Endothelial cell of umbilical vein (primary cell): ENCODE data around the gene SERPINB5. TPM values are rescaled to one million over a fixed set of nuclear protein-coding genes. Genes with fewer than 3 reads are reported as not detected.

Source experiments
- BruUV-seq: library from RNA; stranded (reverse); fragments of 400-500 nt; replicated peaks from 2 replicates; lab custom pipeline; 2021; lab: Mats Ljungman, UMichigan
- CTCF ChIA-PET: fragments of 300-600, 350-600 bp; sonication (Branson Sonifier 250); formaldehyde crosslinking; loops from one replicate; lab custom pipeline; 2021; ENCODE audit warnings: antibody characterized with exemption, inconsistent platforms; lab: Charles Lee
- POLR2A ChIA-PET: fragments of 300-600, 350-600 bp; sonication (Branson Sonifier 250); formaldehyde crosslinking; loops from one replicate; lab custom pipeline; 2021; ENCODE audit warnings: antibody characterized with exemption, inconsistent platforms; lab: Charles Lee
- DNase-seq: peaks from one replicate; pipeline ENCODE4 v3.0.0-alpha.2; 2011; ENCODE audit warnings: low read depth, low spot score
- FAIRE-seq: peaks from 2 replicates; lab custom pipeline; 2011; peaks lifted over from hg19 to GRCh38; lab: Jason Lieb, UNC
- H2AFZ ChIP-seq: 2 replicates; pipeline ENCODE4 v1.6.0; 2012; ENCODE audit warnings: low read depth, low read length, control low read depth, inconsistent platforms
- H3K27ac ChIP-seq: 2 replicates; pipeline ENCODE4 v1.5.1; 2011; ENCODE audit warnings: low read depth, mild to moderate bottlenecking, control low read depth, low read length, moderate library complexity; ENCODE audit not compliant: insufficient read depth
- H3K27me3 ChIP-seq, 2 experiments: 2 replicates each; pipeline versions ENCODE4 v1.6.0 to v1.6.1; 2011; ENCODE audit warnings: low read length in 2 of 2, mixed read lengths in 1 of 2; ENCODE audit not compliant: control insufficient read depth in 2 of 2, insufficient read depth in 2 of 2
- H3K36me3 ChIP-seq, 2 experiments: 2 replicates in 1 of 2; 3 replicates in 1 of 2; pipeline ENCODE4 v1.5.1; 2011; ENCODE audit warnings: low read length in 2 of 2, mild to moderate bottlenecking in 1 of 2, moderate library complexity in 1 of 2; ENCODE audit not compliant: control insufficient read depth in 2 of 2, insufficient read depth in 2 of 2; ENCODE audit errors: extremely low read depth in 1 of 2
- H3K4me1 ChIP-seq: 3 replicates; pipeline ENCODE4 v1.5.1; 2011; ENCODE audit warnings: mild to moderate bottlenecking, low read length; ENCODE audit not compliant: control insufficient read depth, insufficient read depth; ENCODE audit errors: extremely low read depth
- H3K4me2 ChIP-seq: 2 replicates; pipeline ENCODE4 v1.6.1; 2011; ENCODE audit warnings: low read length, control low read depth, mixed read lengths; ENCODE audit not compliant: insufficient read depth
- H3K4me3 ChIP-seq, 3 experiments: fragments of 200-600 bp in 1 of 3; sonication (generic), shearing (Covaris generic) in 1 of 3; replicated peaks in 1 of 3; 2 replicates each; pipeline ENCODE4 v1.5.1; 2011 to 2016; ENCODE audit warnings: control low read depth in 3 of 3, low read length in 3 of 3, mild to moderate bottlenecking in 2 of 3, inconsistent platforms in 1 of 3, low read depth in 1 of 3, moderate library complexity in 1 of 3; ENCODE audit not compliant: insufficient read depth in 1 of 3
- H3K79me2 ChIP-seq: 2 replicates; pipeline ENCODE4 v1.6.0; 2012; ENCODE audit warnings: low read length, inconsistent platforms; ENCODE audit not compliant: control insufficient read depth, insufficient read depth
- H3K9ac ChIP-seq: replicated peaks from 2 replicates; pipeline ENCODE3; 2011; ENCODE audit warnings: low read length, control low read depth; ENCODE audit not compliant: insufficient read depth; ENCODE audit errors: extremely low read depth
- H3K9me1 ChIP-seq: replicated peaks from 3 replicates; pipeline ENCODE4 v1.6.0; 2011; ENCODE audit warnings: mild to moderate bottlenecking, low read length; ENCODE audit not compliant: control insufficient read depth, insufficient read depth; ENCODE audit errors: extremely low read depth
- H3K9me3 ChIP-seq: replicated peaks from 2 replicates; pipeline ENCODE4 v1.5.1; 2012; ENCODE audit warnings: low read length, inconsistent platforms; ENCODE audit not compliant: control insufficient read depth, insufficient read depth
- H4K20me1 ChIP-seq: replicated peaks from 2 replicates; pipeline ENCODE3; 2011; ENCODE audit warnings: mild to moderate bottlenecking, low read length; ENCODE audit not compliant: control insufficient read depth, insufficient read depth; ENCODE audit errors: extremely low read depth
- CTCF ChIP-seq, 2 donors: IDR thresholded peaks; 1 replicate in 1 of 2; 2 replicates in 1 of 2; pipeline ENCODE4 v1.5.1; 2011; ENCODE audit warnings: low read length in 2 of 2, mild to moderate bottlenecking in 2 of 2, moderate library complexity in 2 of 2, control low read depth in 1 of 2, inconsistent platforms in 1 of 2, low read depth in 1 of 2; ENCODE audit not compliant: insufficient read depth in 1 of 2; ENCODE audit errors: extremely low read depth in 1 of 2
- EZH2 ChIP-seq: IDR thresholded peaks from 2 replicates; pipeline ENCODE4 v1.6.1; 2012; ENCODE audit warnings: borderline replicate concordance, low read depth, mild to moderate bottlenecking, moderate library complexity, low read length, inconsistent platforms; ENCODE audit not compliant: severe bottlenecking
- FOS ChIP-seq: IDR thresholded peaks from 2 replicates; pipeline ENCODE4 v1.6.1; 2011; ENCODE audit warnings: mild to moderate bottlenecking, low read length, moderate library complexity, borderline replicate concordance; ENCODE audit not compliant: insufficient read depth
- GATA2 ChIP-seq: IDR thresholded peaks from 2 replicates; pipeline ENCODE4 v1.7.0; 2011; ENCODE audit warnings: low read depth, mild to moderate bottlenecking, moderate library complexity, mixed read lengths, low read length; ENCODE audit not compliant: insufficient read length, insufficient read depth
- JUN ChIP-seq: IDR thresholded peaks from 2 replicates; pipeline ENCODE4 v1.6.1; 2011; ENCODE audit warnings: borderline replicate concordance, low read depth; ENCODE audit not compliant: insufficient read length, insufficient read depth
- MAX ChIP-seq: IDR thresholded peaks from 2 replicates; pipeline ENCODE4 v1.6.1; 2011; ENCODE audit not compliant: insufficient read depth, insufficient read length
- MYC ChIP-seq: IDR thresholded peaks from one replicate; pipeline ENCODE4 v1.6.1; 2011; ENCODE audit warnings: mild to moderate bottlenecking, low read depth, low read length
- POLR2A ChIP-seq: IDR thresholded peaks from 2 replicates; pipeline ENCODE4 v1.6.1; 2012; ENCODE audit warnings: low read depth, mild to moderate bottlenecking, control low read depth, low read length
- POLR2AphosphoS5 ChIP-seq: IDR thresholded peaks from 2 replicates; pipeline ENCODE4 v1.6.1; 2012; ENCODE audit warnings: low read depth, mild to moderate bottlenecking, control low read depth, low read length, moderate library complexity; ENCODE audit not compliant: insufficient read depth
- dilution Hi-C: fragments of 300-500 bp; cut with MboI; formaldehyde crosslinking; loops from one replicate; pipeline ENCODE4 v1.15.0; 2019; ENCODE audit warnings: low sequenced_read_pairs; ENCODE audit not compliant: extremely low pct_ligation_motif_present
- intact Hi-C: fragments of 100-400 bp; cut with micrococcal nuclease; formaldehyde crosslinking; loops from one replicate; pipeline ENCODE4 v1.10.0; 2022
- polyA plus RNA-seq, 4 experiments: library from polyadenylated mRNA; depleted of rRNA in 3 of 4; stranded (reverse) in 3 of 4; unstranded in 1 of 4; fragments of >200 nt; gene quantifications; 2 replicates each; pipeline versions ENCODE4 v1.2.1 to v1.2.3, GENCODE V29; 2011 to 2012; ENCODE audit warnings: missing spikeins in 1 of 4
- total RNA-seq: library from RNA; stranded (reverse); gene quantifications from 2 replicates; pipeline ENCODE4 v1.2.3, GENCODE V29; 2021

Gene SERPINB5
- total and polyA plus RNA-seq, 2 donors (not counting 3 experiments of a cell fraction or from before 2014, with no cell fraction given): not detected

- Histone ChIP-seq H3K27ac (no peak overlapping the region), H3K79me2 (no peaks in the 10 kb centered on the region), H3K4me3 (no peak overlapping the region), H3K9ac (no peak overlapping the region), H3K4me2 (no peak overlapping the region), H3K27me3 (peaks cover 18 to 39% of the 10 kb centered on the region in 2 experiments), H2AFZ (no peak overlapping the region), H3K36me3 (no peaks in the 10 kb centered on the region), H4K20me1 (no peaks in the 10 kb centered on the region), H3K9me3 (no peaks in the 10 kb centered on the region), H3K4me1 (no peaks in the 10 kb centered on the region), H3K9me1 (no peaks in the 10 kb centered on the region)
- intact Hi-C loops: loop anchor here (10.0 kb wide), 1 partner anchor 196 kb away; no protein-coding TSS in a partner anchor
- no peak for TF ChIP-seq MYC
- TF ChIP-seq JUN: no peak
- no peak for TF ChIP-seq EZH2
- TF ChIP-seq FOS: no peak
- no peak for TF ChIP-seq POLR2A
- TF ChIP-seq CTCF (IDR thresholded peaks at IDR 0.05; ENCODE audit: extremely low read depth in 1 of 2, insufficient read depth in 1 of 2, low read depth in 1 of 2, low read length in 2 of 2): no peak
- TF ChIP-seq GATA2: no peak
- TF ChIP-seq POLR2AphosphoS5: no peak
- TF ChIP-seq MAX: no peak
- POLR2A ChIA-PET: no interaction called here
- dilution Hi-C loops: no loop called here
- DNase-seq (no peak), FAIRE-seq (no peak)
- no TSS peak for BruUV-seq
- CTCF ChIA-PET: no interaction called here
Measured at GRCh38 chr18:63431180-63431579, 45.6 kb upstream of the SERPINB5 start.
